Uterus (tissue), 4 donors: ENCODE data around the gene LAMA5. TPM values are rescaled to one million over a fixed set of nuclear protein-coding genes. Genes with fewer than 3 reads are reported as not detected.
A peak's percentile ranks its signal among the peaks of the same experiment; 100 is the strongest.

Source experiments
- DNase-seq, 2 donors: peaks; one replicate each; pipeline ENCODE4 v3.0.0-alpha.2; 2019 to 2020
- H3K27ac ChIP-seq, 2 donors: fragments of 200-600 bp; sonication (generic); 1 replicate in 1 of 2; 2 replicates in 1 of 2; pipeline ENCODE4 v1.5.1; 2016 to 2018
- H3K27me3 ChIP-seq, 2 donors: fragments of 200-600 bp; sonication (generic); one replicate each; pipeline ENCODE4 v1.5.1; 2018 to 2019; ENCODE audit warnings: control low read depth in 1 of 2
- H3K36me3 ChIP-seq, 2 donors: fragments of 200-600 bp; sonication (generic); one replicate each; pipeline ENCODE4 v1.5.1; 2019; ENCODE audit warnings: control low read depth in 1 of 2
- H3K4me1 ChIP-seq, 2 donors: fragments of 200-600 bp; sonication (generic); one replicate each; pipeline ENCODE4 v1.5.1; 2018 to 2019; ENCODE audit warnings: control low read depth in 1 of 2
- H3K4me3 ChIP-seq, 2 donors: fragments of 200-600 bp; sonication (generic); 1 replicate in 1 of 2; 2 replicates in 1 of 2; pipeline ENCODE4 v1.5.1; 2018 to 2019; ENCODE audit warnings: mild to moderate bottlenecking in 1 of 2
- H3K9me3 ChIP-seq, 2 donors: fragments of 200-600 bp; sonication (generic); one replicate each; pipeline ENCODE4 v1.5.1; 2019; ENCODE audit warnings: control low read depth in 1 of 2
- POLR2A ChIP-seq, 2 donors: fragments of 450-650 bp; IDR thresholded peaks; one replicate each; pipeline ENCODE4 v1.6.1; 2016; ENCODE audit warnings: antibody characterized with exemption in 2 of 2, mild to moderate bottlenecking in 1 of 2, moderate library complexity in 1 of 2
- intact Hi-C: fragments of 100-400 bp; cut with DNase I; formaldehyde crosslinking; loops from one replicate; pipeline ENCODE4 v1.15.1; 2023; ENCODE audit warnings: low total_unique reads
- total RNA-seq, 4 donors: library from RNA; depleted of rRNA in 3 of 4; stranded (reverse); fragments of >200 nt in 3 of 4; gene quantifications; one replicate each; pipeline versions ENCODE4 v1.1.0 to v1.2.4, GENCODE V29; 2014 to 2023
- TF ChIP-seq, protein P1 (sequence below), 4 experiments: fragments of 200-600 bp in 2 of 4; fragments of 450-650 bp in 2 of 4; sonication (generic) in 2 of 4; IDR thresholded peaks; one replicate each; pipeline ENCODE4 v1.5.1; 2016 to 2019; ENCODE audit warnings: antibody characterized with exemption in 4 of 4, mild to moderate bottlenecking in 2 of 4, moderate library complexity in 1 of 4
- donor health status: DM: yes; HTN: yes; CAD: no.

Gene LAMA5
- total RNA-seq, 4 donors from 2014 or later = 50.6 to 375 (median 90.8) TPM

DNA sequence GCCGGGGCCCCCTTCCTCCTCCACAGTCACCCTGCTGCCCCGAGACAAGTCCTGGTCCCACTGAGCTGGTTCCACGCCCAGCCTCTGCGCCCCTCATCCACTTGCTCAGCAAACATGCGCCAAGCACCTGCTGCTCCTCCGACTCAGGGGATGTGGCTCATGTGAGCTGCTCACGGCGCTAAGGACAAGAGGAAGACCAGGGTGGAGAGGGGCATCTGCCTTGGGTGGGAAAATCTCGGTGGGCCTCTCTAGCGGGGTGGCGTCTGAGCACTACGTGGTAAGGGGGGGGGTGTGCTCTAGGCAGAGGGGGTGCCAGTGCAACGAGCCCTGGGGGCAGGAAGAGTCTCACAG lies 4.5 kb downstream of the LAMA5 start:
- Histone ChIP-seq H3K4me3 (no peak overlapping the region), H3K9me3 (no peaks in the 10 kb centered on the region), H3K27ac (peak overlapping the region; percentile 83 to 84), H3K4me1 (peaks cover 0 to 24% of the 10 kb centered on the region in 2 donors), H3K27me3 (no peaks in the 10 kb centered on the region), H3K36me3 (no peaks in the 10 kb centered on the region)
- intact Hi-C loops = no loop called here
- DNase-seq = no peak
- TF ChIP-seq POLR2A (IDR thresholded peaks at IDR 0.05) = no peak
- TF ChIP-seq, protein P1, sequence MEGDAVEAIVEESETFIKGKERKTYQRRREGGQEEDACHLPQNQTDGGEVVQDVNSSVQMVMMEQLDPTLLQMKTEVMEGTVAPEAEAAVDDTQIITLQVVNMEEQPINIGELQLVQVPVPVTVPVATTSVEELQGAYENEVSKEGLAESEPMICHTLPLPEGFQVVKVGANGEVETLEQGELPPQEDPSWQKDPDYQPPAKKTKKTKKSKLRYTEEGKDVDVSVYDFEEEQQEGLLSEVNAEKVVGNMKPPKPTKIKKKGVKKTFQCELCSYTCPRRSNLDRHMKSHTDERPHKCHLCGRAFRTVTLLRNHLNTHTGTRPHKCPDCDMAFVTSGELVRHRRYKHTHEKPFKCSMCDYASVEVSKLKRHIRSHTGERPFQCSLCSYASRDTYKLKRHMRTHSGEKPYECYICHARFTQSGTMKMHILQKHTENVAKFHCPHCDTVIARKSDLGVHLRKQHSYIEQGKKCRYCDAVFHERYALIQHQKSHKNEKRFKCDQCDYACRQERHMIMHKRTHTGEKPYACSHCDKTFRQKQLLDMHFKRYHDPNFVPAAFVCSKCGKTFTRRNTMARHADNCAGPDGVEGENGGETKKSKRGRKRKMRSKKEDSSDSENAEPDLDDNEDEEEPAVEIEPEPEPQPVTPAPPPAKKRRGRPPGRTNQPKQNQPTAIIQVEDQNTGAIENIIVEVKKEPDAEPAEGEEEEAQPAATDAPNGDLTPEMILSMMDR (IDR thresholded peaks at IDR 0.05) = no peak

DNA sequence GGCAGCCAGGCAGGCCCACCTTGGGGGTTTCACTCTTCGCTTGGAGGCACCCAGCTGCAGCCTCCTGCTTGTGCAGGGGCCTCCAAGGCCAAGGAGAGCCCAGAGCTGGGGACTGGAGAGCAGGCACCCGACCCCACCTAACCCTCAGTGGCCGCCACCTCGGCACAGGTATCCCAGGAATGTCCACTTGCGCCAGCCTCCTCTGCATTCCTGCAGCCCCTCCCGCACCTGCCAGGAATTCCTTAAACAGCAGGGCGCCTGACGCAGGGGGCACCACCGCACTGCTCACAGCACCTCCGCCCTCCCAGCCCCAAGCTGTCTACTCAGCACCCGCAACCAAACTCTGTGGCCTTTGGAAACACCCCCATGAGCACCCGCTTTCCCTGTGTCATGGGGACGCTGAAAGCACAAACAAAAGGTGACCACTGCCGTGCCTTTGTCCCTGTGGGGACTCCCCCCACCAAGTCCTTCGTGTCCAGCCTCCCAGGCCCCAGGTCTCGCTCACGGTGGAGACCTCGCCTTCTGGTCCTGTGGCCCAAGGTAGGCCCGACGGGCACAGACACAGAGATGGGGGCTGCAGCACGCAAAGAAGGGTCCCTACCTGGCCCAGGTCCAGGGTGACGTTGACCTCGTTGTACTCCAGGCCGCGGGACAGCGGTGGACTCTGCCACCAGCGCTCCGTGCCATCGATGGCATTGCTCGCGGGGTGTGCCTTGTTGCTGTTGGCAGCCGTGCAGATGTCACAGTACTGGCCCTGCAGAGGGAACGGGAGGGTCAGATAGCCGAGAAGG lies 5.1 kb downstream of the LAMA5 start:
- intact Hi-C loops = no loop called here
- no peaks in the 10 kb centered on the region for H3K9me3 ChIP-seq
- no peaks in the 10 kb centered on the region for H3K27me3 ChIP-seq
- no peaks in the 10 kb centered on the region for H3K36me3 ChIP-seq
- H3K4me1 ChIP-seq = peaks cover 0 to 25% of the 10 kb centered on the region in 2 donors
- TF ChIP-seq POLR2A (IDR thresholded peaks at IDR 0.05) = no peak
- TF ChIP-seq, protein P1 (IDR thresholded peaks at IDR 0.05) = no peak
- DNase-seq = peak in 1 of 2 donors; percentile 20
- H3K27ac ChIP-seq = peak overlapping the region; percentile 61 to 74
- H3K4me3 ChIP-seq = no peak overlapping the region

DNA sequence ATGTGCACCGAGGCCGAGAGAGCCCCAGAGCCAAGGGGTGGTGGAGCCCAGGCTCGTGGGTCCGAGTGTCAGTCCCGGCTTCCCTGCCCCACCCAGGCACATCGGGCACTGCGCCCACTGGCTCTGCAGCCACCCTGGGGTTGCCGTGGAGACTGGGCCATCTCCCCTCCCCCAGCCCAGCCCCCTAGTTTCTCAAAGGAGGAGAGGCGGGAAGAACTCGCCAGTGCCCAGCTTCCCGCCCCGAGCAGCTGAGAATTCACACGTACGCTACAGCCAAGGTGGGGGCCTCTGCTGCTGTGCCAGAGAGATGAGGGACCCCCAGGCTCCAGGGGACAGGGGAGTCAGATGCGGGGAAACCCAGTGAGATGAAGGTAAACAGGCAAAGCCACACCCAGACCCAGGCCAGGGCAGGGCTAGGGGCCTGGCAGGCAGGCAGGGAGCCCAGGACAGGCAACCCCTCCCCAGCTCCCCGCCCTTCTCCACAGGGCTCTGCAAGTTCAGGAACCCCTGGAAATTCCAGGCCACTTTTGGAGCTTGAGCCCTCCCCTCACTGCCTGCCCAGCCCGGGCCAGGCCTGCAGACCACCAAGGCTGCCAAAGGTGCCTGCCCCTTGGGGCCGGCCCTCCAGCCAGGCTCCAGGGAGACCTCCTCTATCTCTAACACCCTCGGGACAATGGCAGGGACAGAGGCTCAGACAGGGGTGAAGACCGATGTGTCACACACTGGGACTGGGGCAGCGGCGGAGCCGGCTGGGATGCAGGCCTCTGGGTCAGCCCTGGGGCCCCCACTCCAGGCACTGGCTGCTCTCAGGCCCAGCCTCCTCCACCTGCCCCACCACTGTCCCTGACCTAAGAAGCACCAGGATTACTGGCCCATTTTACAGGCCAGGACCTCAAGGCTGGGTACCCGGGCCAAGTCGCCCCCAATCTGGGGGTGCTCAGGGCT lies 6.0 kb downstream of the LAMA5 start:
- DNase-seq = peak in 1 of 2 donors; percentile 34
- H3K4me3 ChIP-seq = no peak overlapping the region
- TF ChIP-seq POLR2A (IDR thresholded peaks at IDR 0.05) = no peak
- TF ChIP-seq, protein P1 (IDR thresholded peaks at IDR 0.05) = no peak
- H3K27ac ChIP-seq = peak overlapping the region; percentile 61 to 74
- intact Hi-C loops = no loop called here
- H3K27me3 ChIP-seq = no peaks in the 10 kb centered on the region
- H3K4me1 ChIP-seq = peaks cover 0 to 32% of the 10 kb centered on the region in 2 donors
- H3K9me3 ChIP-seq = no peaks in the 10 kb centered on the region
- no peaks in the 10 kb centered on the region for H3K36me3 ChIP-seq

DNA sequence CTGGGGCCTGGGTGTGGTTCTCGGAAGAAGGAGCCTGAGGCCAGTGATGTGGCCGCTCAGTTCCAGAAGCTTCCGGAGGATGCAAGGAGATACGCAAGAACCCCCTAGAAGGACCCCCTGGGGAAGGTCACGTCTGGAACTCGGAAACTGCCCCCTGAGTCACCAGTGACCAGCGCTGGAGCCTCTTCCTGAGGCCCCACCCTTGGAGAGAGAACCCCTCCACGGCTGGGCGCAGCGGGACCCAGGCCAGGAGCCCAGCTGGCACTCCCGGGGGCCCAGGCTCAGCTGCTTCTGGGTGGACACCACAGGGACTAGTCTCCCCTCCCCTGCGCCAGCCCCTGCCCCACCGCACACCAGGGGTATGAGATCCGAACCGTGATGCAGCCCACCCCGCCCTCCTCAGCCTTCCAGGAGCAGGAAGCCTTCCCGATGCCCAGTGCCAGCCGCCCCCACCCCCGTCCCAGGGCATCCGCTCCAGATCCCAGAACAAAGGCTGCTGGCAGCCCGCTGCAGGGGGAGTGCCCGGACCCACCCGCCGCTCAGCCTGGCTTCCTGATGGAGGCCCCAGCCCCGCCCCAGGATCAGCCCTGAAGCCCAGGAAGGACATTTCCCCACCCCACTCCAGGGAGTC lies 7.5 kb downstream of the LAMA5 start:
- Histone ChIP-seq H3K4me3 (no peak overlapping the region), H3K27ac (peak overlapping the region; percentile 91 to 92), H3K27me3 (no peaks in the 10 kb centered on the region), H3K4me1 (peaks cover 7 to 38% of the 10 kb centered on the region in 2 donors), H3K36me3 (no peaks in the 10 kb centered on the region), H3K9me3 (no peaks in the 10 kb centered on the region)
- peak in 1 of 2 donors; percentile 75 for DNase-seq
- TF ChIP-seq, protein P1 (IDR thresholded peaks at IDR 0.05) = no peak
- TF ChIP-seq POLR2A (IDR thresholded peaks at IDR 0.05) = no peak
- intact Hi-C loops = no loop called here
